ENCODE data around the gene CRACR2A.

- TF ChIP-seq CTCF (IDR thresholded peaks at IDR 0.05): no peak
- no peak for TF ChIP-seq POLR2A (IDR thresholded peaks at IDR 0.05)
- TF ChIP-seq POLR2AphosphoS5 (IDR thresholded peaks at IDR 0.05): no peak
- TF ChIP-seq EP300 (IDR thresholded peaks at IDR 0.05; ENCODE audit: low read depth): no peak
Observed at GRCh38 chr12:3698218-3698974, 54.5 kb downstream of the CRACR2A start.

Measured in transverse colon (tissue), 4 donors.